Esophagus muscularis mucosa (tissue), 4 donors: ENCODE data around the gene SEPTIN8.
A peak's percentile ranks its signal among the peaks of the same experiment; 100 is the strongest.

Experiments
- EP300 ChIP-seq: sonication (generic); formaldehyde crosslinking; IDR thresholded peaks from one replicate; pipeline ENCODE4 v1.6.1; 2017; ENCODE audit warnings: antibody characterized with exemption
- POLR2A ChIP-seq: fragments of 450-650 bp; IDR thresholded peaks from one replicate; pipeline ENCODE4 v1.6.1; 2017; ENCODE audit warnings: antibody characterized with exemption, moderate library complexity, mild to moderate bottlenecking, low read depth
- POLR2AphosphoS5 ChIP-seq, 2 donors: sonication (generic); formaldehyde crosslinking; IDR thresholded peaks; one replicate each; pipeline ENCODE4 v1.6.1; 2017; ENCODE audit warnings: antibody characterized with exemption in 2 of 2
- TF ChIP-seq, protein P1 (sequence below), 3 experiments: fragments of 200-600 bp in 2 of 3; fragments of 450-650 bp in 1 of 3; sonication (generic) in 2 of 3; IDR thresholded peaks; one replicate each; pipeline ENCODE4 v1.5.1; 2017 to 2019; ENCODE audit warnings: antibody characterized with exemption in 3 of 3, mild to moderate bottlenecking in 2 of 3, moderate library complexity in 1 of 3

DNA sequence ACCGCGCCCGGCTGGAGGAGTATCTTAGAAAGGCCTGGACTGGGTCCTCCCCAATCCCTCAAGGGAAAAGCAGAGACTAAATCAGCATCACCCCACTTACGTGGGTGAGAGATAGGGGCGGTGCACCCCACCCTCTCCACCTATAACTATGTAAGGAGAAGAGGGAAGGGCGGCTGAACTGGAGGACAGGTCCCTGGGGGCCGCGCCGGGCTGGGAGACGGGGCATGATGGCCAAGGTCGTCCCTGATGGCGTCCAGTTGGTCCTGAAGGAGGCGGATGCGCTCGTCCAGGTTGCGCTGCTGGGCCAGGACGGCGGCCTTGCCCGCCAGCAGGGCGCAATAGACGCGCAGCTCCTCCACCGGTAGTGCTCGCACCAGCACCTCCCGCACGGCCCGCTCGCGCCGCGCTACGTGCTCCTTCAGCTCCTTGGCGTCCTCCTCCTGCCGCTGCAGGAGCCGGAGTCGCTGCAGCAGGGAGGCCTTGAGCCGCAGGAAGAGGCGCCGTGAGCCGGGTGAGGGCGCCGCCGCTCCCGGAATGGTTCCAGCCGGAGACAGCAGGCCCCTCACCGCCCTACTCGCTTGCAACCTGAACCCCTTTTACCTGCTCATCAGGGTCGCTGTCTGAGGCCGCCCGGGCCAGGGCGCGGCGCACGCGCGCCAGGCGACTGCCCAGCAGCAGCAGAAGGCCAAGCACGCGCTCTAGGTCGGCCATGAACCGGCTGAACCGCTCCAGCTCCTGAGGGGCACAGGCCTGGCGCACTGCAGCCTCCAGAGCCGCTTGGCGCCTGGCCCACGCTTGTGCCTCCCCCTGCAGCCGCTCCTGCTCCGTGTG, 45.8 kb upstream of the SEPTIN8 start:
- TF ChIP-seq POLR2A (no peak), EP300 (no peak), POLR2AphosphoS5 (IDR thresholded peaks at IDR 0.05) (no peak)
- TF ChIP-seq, protein P1, sequence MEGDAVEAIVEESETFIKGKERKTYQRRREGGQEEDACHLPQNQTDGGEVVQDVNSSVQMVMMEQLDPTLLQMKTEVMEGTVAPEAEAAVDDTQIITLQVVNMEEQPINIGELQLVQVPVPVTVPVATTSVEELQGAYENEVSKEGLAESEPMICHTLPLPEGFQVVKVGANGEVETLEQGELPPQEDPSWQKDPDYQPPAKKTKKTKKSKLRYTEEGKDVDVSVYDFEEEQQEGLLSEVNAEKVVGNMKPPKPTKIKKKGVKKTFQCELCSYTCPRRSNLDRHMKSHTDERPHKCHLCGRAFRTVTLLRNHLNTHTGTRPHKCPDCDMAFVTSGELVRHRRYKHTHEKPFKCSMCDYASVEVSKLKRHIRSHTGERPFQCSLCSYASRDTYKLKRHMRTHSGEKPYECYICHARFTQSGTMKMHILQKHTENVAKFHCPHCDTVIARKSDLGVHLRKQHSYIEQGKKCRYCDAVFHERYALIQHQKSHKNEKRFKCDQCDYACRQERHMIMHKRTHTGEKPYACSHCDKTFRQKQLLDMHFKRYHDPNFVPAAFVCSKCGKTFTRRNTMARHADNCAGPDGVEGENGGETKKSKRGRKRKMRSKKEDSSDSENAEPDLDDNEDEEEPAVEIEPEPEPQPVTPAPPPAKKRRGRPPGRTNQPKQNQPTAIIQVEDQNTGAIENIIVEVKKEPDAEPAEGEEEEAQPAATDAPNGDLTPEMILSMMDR (IDR thresholded peaks at IDR 0.05), result peak in 1 of 3 experiments; percentile 6
